ENCODE measurements around the gene TMEM178A. TPM values are rescaled to one million over a fixed set of nuclear protein-coding genes. Genes with fewer than 3 reads are reported as not detected.

The TMEM178A gene
- total RNA-seq, 4 donors from 2014 or later: 1.6 to 7.5 (median 4.6) TPM

GRCh38 chr2:39638581-39638980, 27.1 kb upstream of the TMEM178A start:
- no peaks in the 10 kb centered on the region for H3K4me1 ChIP-seq
- TF ChIP-seq POLR2A (IDR thresholded peaks at IDR 0.05): no peak
- TF ChIP-seq EP300 (IDR thresholded peaks at IDR 0.05; ENCODE audit: low read depth): no peak
- TF ChIP-seq CTCF (IDR thresholded peaks at IDR 0.05): no peak
- no peak for TF ChIP-seq POLR2AphosphoS5 (IDR thresholded peaks at IDR 0.05)
- H3K27ac ChIP-seq: no peak overlapping the region
- H3K4me3 ChIP-seq: no peak overlapping the region
- H3K27me3 ChIP-seq: no peaks in the 10 kb centered on the region
- intact Hi-C loops (cut with DNase I; ENCODE audit: low total_unique reads) (no loop called here), in situ Hi-C loops (cut with MboI; ENCODE audit: low pct_ligation_motif_present in 1 of 4, low pct_unique_long_range_greater_than_20kb in 1 of 4, low sequenced_read_pairs in 3 of 4) (no loop called here)
- no peak for DNase-seq
- H3K36me3 ChIP-seq: no peaks in the 10 kb centered on the region
- 78 to 80% methylated on average over 2 to 3 of the region's 3 CpGs for WGBS, 2 donors (ENCODE audit: low coverage in 1 of 2)
- H3K9me3 ChIP-seq: no peaks in the 10 kb centered on the region

GRCh38 chr2:39640107-39640506, 25.6 kb upstream of the TMEM178A start:
- whole genome bisulfite sequencing, 2 donors (ENCODE audit: low coverage in 1 of 2): 78% methylated on average over 2 of the region's 2 CpGs; no CpG with 5 or more reads in 1 of the 2 donors
- intact Hi-C loops (cut with DNase I; ENCODE audit: low total_unique reads) (no loop called here), in situ Hi-C loops (cut with MboI; ENCODE audit: low pct_ligation_motif_present in 1 of 4, low pct_unique_long_range_greater_than_20kb in 1 of 4, low sequenced_read_pairs in 3 of 4) (no loop called here)
- Histone ChIP-seq H3K27me3 (no peaks in the 10 kb centered on the region), H3K9me3 (no peaks in the 10 kb centered on the region), H3K27ac (no peak overlapping the region), H3K36me3 (no peaks in the 10 kb centered on the region), H3K4me1 (no peaks in the 10 kb centered on the region), H3K4me3 (no peak overlapping the region)
- TF ChIP-seq CTCF (IDR thresholded peaks at IDR 0.05): no peak
- no peak for TF ChIP-seq EP300 (IDR thresholded peaks at IDR 0.05; ENCODE audit: low read depth)
- no peak for TF ChIP-seq POLR2A (IDR thresholded peaks at IDR 0.05)
- TF ChIP-seq POLR2AphosphoS5 (IDR thresholded peaks at IDR 0.05): no peak
- DNase-seq: no peak

DNA sequence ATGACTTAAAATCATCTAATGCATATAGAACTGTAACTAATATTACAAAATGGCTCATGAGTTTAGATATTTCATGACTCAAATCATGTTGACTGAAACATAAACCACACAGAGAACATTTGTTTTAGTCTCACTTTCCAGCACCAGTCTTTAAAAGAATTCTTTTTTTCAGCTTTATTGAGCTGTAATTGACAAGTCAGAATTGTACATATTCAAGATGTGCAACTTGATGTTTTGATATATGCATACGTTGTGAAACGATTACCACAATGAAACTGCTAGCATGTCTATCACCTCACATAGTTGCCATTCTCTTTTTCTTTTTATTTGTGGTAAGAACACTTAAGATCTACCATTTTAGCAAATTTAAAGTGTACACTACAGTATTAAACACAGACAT, 25.0 kb upstream of the TMEM178A start:
- H3K36me3 ChIP-seq: no peaks in the 10 kb centered on the region
- intact Hi-C loops (cut with DNase I; ENCODE audit: low total_unique reads) (no loop called here), in situ Hi-C loops (cut with MboI; ENCODE audit: low pct_ligation_motif_present in 1 of 4, low pct_unique_long_range_greater_than_20kb in 1 of 4, low sequenced_read_pairs in 3 of 4) (no loop called here)
- TF ChIP-seq CTCF (IDR thresholded peaks at IDR 0.05): no peak
- H3K4me1 ChIP-seq: no peaks in the 10 kb centered on the region
- no peak overlapping the region for H3K4me3 ChIP-seq
- H3K9me3 ChIP-seq: no peaks in the 10 kb centered on the region
- DNase-seq: no peak
- WGBS, 2 donors (ENCODE audit: low coverage in 1 of 2): 72 to 77% methylated on average over 2 of the region's 2 CpGs
- no peaks in the 10 kb centered on the region for H3K27me3 ChIP-seq
- H3K27ac ChIP-seq: no peak overlapping the region

GRCh38 chr2:39641635-39642034, 24.1 kb upstream of the TMEM178A start:
- WGBS, 2 donors (ENCODE audit: low coverage in 1 of 2): 77% methylated on average over 1 of the region's 1 CpG; no CpG with 5 or more reads in 1 of the 2 donors
- Histone ChIP-seq H3K36me3 (no peaks in the 10 kb centered on the region), H3K27me3 (no peaks in the 10 kb centered on the region), H3K9me3 (no peaks in the 10 kb centered on the region), H3K27ac (no peak overlapping the region), H3K4me1 (no peaks in the 10 kb centered on the region), H3K4me3 (no peak overlapping the region)
- no peak for TF ChIP-seq POLR2AphosphoS5 (IDR thresholded peaks at IDR 0.05)
- TF ChIP-seq EP300 (IDR thresholded peaks at IDR 0.05; ENCODE audit: low read depth): no peak
- TF ChIP-seq POLR2A (IDR thresholded peaks at IDR 0.05): no peak
- TF ChIP-seq CTCF (IDR thresholded peaks at IDR 0.05): no peak
- intact Hi-C loops (cut with DNase I; ENCODE audit: low total_unique reads): no loop called here
- no peak for DNase-seq
- in situ Hi-C loops (cut with MboI; ENCODE audit: low pct_ligation_motif_present in 1 of 4, low pct_unique_long_range_greater_than_20kb in 1 of 4, low sequenced_read_pairs in 3 of 4): no loop called here

All from transverse colon (tissue), 4 donors.